HUES64 (cell line): Measurements from ENCODE around the gene ITGB3.
"Not testable (repeated sequence)": the region's sequence is repeated elsewhere in the genome, so short reads cannot be mapped to it uniquely, and the experiment has no call there.

Source experiments
- H3K27ac ChIP-seq: 2 replicates; pipeline ENCODE4 v1.7.0; 2013; ENCODE audit warnings: low read depth, low read length, inconsistent platforms
- H3K27me3 ChIP-seq: 2 replicates; pipeline ENCODE4 v1.6.1; 2013; ENCODE audit warnings: mild to moderate bottlenecking, low read length; ENCODE audit not compliant: insufficient read depth
- H3K36me3 ChIP-seq: 2 replicates; pipeline ENCODE4 v1.6.1; 2013; ENCODE audit warnings: mild to moderate bottlenecking, low read length; ENCODE audit not compliant: insufficient read depth
- H3K4me1 ChIP-seq: 2 replicates; pipeline ENCODE4 v1.6.1; 2013; ENCODE audit warnings: mild to moderate bottlenecking, low read length, moderate library complexity; ENCODE audit not compliant: insufficient read depth
- H3K4me3 ChIP-seq: 2 replicates; pipeline ENCODE4 v1.5.1; 2013; ENCODE audit warnings: mild to moderate bottlenecking, low read length, moderate library complexity
- H3K9ac ChIP-seq: 2 replicates; pipeline ENCODE4 v1.6.1; 2013; ENCODE audit warnings: mild to moderate bottlenecking, low read depth, low read length
- H3K9me3 ChIP-seq: 2 replicates; pipeline ENCODE4 v1.6.1; 2013; ENCODE audit warnings: low read depth, low read length; ENCODE audit not compliant: insufficient read depth
- WGBS: fragments of 150-250, 120-280 bp; methylation state at CpG from one replicate; pipeline ENCODE4 v1.1.7; 2013; ENCODE audit warnings: missing lambda C conversion rate; 5-methylcytosine and 5-hydroxymethylcytosine counted together

ITGB3 gene

DNA sequence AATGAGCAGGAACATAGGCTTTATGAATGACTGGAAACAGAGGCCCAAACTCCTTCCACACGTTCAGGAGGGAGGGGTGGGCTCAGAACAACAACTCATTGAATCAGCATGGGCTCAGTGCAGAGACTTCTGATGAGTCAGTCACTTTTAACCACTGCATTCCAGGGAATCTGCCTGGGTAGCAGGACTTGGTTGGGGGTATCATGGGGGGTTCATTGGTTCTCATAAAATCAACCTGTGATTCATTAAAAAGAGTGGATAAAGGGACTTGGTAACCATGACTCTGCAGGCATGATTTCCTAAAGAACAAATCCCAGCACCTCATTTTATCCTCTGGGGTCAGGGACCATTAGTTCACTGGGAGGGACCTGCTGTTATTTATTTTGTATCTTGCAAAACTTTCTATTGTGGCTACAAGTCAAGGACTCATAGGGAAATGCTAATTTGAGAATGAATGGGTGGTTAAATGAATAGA is 13.8 kb downstream of the ITGB3 start:
- Histone ChIP-seq H3K9ac (no peak overlapping the region), H3K36me3 (no peaks in the 10 kb centered on the region), H3K4me1 (peaks cover 10% of the 10 kb centered on the region; the same call in 1 of the 2 replicates), H3K27ac (no peak overlapping the region), H3K27me3 (peaks cover 2% of the 10 kb centered on the region; the same call in 1 of the 2 replicates), H3K9me3 (peaks cover 4% of the 10 kb centered on the region), H3K4me3 (no peak overlapping the region)
- WGBS, result 39% methylated on average over 1 of the region's 1 CpG

DNA sequence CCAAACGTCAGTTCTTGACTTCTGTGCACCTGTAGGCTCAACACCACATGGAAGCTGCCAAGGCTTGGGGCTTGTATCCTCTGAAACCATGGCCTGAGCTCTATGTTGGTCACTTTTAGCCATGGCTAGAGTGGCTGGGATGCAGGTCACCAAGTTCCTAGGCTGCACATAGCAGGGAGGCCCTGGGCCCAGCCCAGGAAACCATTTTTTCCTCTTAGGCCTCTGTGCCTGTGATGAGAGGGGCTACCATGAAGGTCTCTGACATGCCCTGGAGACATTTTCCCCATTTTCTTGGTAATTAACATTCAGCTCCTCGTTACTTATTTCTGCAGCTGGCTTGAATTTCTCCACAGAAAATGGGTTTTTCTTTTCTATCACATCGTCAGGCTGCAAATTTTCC is 15.3 kb downstream of the ITGB3 start:
- not testable (repeated sequence) for H3K9me3 ChIP-seq, H3K27me3 ChIP-seq, H3K9ac ChIP-seq, H3K27ac ChIP-seq, H3K36me3 ChIP-seq, H3K4me3 ChIP-seq
- H3K4me1 ChIP-seq, result peaks cover 10% of the 10 kb centered on the region; the same call in 1 of the 2 replicates
- 90% methylated on average over 3 of the region's 3 CpGs for WGBS

DNA sequence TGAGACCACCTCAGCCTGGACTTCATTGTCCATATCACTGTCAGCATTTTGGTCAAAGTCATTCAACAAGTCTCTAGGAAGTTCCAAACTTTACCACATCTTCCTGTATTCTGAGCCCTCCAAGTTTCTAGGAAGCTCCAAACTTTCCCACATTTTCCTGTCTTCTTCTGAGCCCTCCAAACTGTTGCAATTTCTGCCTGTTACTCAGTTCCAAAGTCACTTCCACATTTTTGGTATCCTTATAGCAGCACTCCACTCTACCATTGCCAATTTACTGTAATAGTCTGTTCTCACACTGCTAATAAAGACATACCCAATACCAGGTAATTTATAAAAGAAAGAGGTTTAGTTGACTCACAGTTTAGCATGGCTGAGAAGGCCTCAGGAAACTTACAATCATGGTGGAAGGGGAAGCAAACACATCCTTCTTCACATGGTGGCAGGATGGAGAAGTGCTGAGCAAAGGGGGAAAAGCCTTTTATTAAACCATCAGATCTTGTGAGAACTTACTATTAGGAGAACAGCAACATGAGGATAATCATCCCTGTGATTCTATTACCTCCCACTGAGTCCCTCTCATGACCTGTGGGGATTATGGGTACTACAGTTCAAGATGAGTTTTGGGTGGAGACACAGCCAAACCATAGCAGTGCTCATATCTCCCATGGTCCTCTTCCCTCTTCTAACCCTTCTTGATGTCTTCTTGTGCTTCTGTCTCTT is 16.1 kb downstream of the ITGB3 start:
- not testable (repeated sequence) for H3K9me3 ChIP-seq, H3K4me3 ChIP-seq, H3K27me3 ChIP-seq, H3K36me3 ChIP-seq, H3K27ac ChIP-seq, H3K9ac ChIP-seq
- peaks cover 13% of the 10 kb centered on the region for H3K4me1 ChIP-seq

GRCh38 chr17:47270946-47271705 is 17.5 kb downstream of the ITGB3 start:
- Histone ChIP-seq H3K27me3 (no peaks in the 10 kb centered on the region), H3K9ac (no peak overlapping the region), H3K27ac (no peak overlapping the region), H3K9me3 (peaks cover 4% of the 10 kb centered on the region), H3K4me1 (peaks cover 27% of the 10 kb centered on the region), H3K36me3 (no peaks in the 10 kb centered on the region), H3K4me3 (no peak overlapping the region)
- 84% methylated on average over 2 of the region's 2 CpGs for WGBS

DNA sequence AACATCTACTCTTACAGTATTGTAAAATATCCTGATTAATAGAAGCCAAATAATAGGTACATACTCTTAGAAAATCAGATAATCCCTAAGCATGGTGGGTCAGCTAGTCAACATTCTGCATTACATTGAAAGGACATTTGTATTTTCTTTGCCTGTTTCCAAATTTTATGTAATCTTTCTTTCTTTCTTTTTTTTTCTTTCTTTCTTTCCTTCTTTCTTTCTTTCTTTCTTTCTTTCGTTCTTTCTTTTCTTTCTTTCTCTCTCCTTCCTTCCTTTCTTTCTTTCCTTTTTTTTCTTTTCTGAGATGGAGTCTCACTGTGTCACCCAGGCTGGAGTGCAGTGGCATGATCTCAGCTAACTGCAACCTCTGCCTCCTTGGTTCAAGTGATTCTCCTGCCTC is 18.9 kb downstream of the ITGB3 start:
- Histone ChIP-seq H3K27ac (no peak overlapping the region), H3K36me3 (no peaks in the 10 kb centered on the region), H3K9me3 (peaks cover 4% of the 10 kb centered on the region), H3K9ac (no peak overlapping the region), H3K27me3 (no peaks in the 10 kb centered on the region), H3K4me1 (peaks cover 30% of the 10 kb centered on the region), H3K4me3 (no peak overlapping the region)
- WGBS, result 85% methylated on average over 1 of the region's 1 CpG

DNA sequence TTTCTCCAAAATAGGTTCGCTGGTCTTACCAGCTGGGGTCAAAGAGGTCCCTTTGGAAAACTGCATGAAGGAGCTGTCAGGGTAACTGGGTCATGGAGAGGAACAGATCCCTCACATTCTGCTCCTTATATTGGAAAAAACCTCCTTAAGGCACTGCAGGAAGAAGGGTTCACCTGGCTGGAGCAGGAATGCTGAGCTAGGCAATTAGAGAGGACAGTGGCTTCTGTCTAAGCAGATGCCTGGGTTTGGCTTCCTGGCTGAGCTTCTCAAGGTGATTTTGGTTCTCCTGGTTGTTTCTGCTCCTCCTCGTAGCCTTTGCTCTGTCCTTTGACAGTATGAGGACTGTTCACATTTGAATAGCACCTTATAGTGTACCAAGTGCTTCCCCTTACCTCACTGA is 19.6 kb downstream of the ITGB3 start:
- Histone ChIP-seq H3K4me3 (no peak overlapping the region), H3K27me3 (no peaks in the 10 kb centered on the region), H3K27ac (no peak overlapping the region), H3K9ac (no peak overlapping the region), H3K9me3 (peaks cover 4% of the 10 kb centered on the region), H3K36me3 (no peaks in the 10 kb centered on the region), H3K4me1 (peaks cover 29% of the 10 kb centered on the region)
- WGBS, result 91% methylated on average over 2 of the region's 2 CpGs

DNA sequence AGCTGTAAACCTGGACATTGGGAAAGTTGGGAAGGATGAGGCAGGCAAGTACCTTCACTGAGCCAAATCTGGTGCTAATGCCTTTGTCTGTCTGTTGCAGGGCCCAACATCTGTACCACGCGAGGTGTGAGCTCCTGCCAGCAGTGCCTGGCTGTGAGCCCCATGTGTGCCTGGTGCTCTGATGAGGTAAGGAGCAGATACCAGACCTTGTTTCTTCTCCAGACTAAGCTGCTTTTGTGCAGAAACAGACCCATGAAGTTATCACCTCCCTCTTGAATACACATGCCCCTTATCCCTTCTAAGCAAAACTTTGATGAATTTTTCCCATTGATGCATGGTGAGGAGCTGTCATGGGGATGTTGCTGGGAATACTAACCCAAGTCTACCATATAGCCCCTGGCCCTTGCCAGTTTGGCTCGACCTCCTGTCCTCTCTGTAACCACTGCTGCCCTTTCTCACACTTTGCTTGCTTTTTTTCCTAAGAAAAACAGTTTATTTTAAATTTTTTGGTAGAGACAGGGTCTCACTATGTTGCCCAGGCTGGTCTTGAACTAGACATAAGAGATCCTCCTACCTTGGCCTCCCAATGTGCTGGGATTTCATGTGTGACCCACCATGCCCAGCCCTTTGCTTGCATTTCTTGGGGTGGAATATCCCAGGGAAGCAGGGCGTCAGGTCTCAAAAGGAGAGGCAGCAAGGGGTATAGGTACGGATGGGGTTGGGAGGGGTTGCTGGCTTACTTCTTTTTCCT is 20.9 kb downstream of the ITGB3 start:
- 84% methylated on average over 5 of the region's 5 CpGs for WGBS
- H3K4me1 ChIP-seq, result peaks cover 36% of the 10 kb centered on the region
- no peaks in the 10 kb centered on the region for H3K9me3 ChIP-seq
- H3K27me3 ChIP-seq, result no peaks in the 10 kb centered on the region
- H3K36me3 ChIP-seq, result no peaks in the 10 kb centered on the region
- no peak overlapping the region for H3K4me3 ChIP-seq
- H3K27ac ChIP-seq, result peak overlapping the region; percentile 79
- H3K9ac ChIP-seq, result peak overlapping the region; percentile 54; the same call in 1 of the 2 replicates

- H3K27ac ChIP-seq, result peak overlapping the region; percentile 79
These were observed 21.8 kb downstream of the ITGB3 start for GRCh38 chr17:47275245-47275984.

DNA sequence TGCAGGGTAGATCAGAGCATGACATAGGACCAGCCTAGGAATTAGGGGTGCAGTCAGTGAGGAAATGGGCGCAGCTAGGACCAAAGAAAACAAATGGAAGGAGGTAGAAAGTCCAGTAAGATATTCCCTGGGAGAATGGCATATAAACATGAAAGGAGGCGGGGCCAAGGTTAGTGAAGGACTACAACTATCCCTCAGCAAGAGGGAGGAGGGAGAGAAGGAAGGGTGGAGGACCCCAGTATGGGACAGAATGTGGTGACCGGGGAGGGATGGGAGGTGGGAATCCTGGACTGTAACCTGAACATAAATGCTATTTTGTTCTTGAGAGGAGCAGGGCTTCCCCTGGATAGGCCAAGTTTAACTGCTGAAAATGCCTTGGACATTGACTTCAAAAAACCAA is 22.8 kb downstream of the ITGB3 start:
- H3K9me3 ChIP-seq, result no peaks in the 10 kb centered on the region
- peak overlapping the region; percentile 79 for H3K27ac ChIP-seq
- H3K36me3 ChIP-seq, result no peaks in the 10 kb centered on the region
- H3K4me3 ChIP-seq, result no peak overlapping the region
- 84% methylated on average over 3 of the region's 3 CpGs for WGBS
- no peaks in the 10 kb centered on the region for H3K27me3 ChIP-seq
- H3K4me1 ChIP-seq, result peaks cover 38% of the 10 kb centered on the region
- H3K9ac ChIP-seq, result no peak overlapping the region

More at GRCh38 chr17:47275245-47275984, 21.8 kb downstream of the ITGB3 start:
- H3K9ac ChIP-seq, result peak overlapping the region; percentile 54
- H3K9me3 ChIP-seq, result no peaks in the 10 kb centered on the region
- H3K36me3 ChIP-seq, result no peaks in the 10 kb centered on the region
- WGBS, result 5% methylated on average over 13 of the region's 13 CpGs
- peak overlapping the region; percentile 24 for H3K4me3 ChIP-seq
- no peaks in the 10 kb centered on the region for H3K27me3 ChIP-seq
- peaks cover 38% of the 10 kb centered on the region for H3K4me1 ChIP-seq

DNA sequence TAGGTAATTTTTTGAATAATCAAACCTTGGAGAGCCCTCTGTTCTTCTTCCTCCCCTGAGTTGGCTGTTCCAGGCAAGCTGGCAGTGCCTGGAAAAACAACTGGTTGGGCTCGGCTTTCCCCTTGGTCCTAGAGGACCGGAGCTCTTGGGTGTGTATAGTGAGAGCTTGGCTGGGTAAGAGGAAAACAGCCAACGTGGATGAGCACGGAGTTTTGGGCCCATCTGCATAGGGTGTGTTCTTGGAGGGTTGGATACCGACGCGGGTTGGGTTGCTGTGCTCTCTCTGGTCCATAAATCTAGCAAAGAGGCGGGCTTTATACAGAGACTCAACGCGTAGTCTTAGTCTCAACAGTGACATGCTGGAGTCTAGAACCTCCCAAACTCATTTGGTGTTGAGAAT is 23.2 kb downstream of the ITGB3 start:
- 39% methylated on average over 10 of the region's 10 CpGs for WGBS
- H3K36me3 ChIP-seq, result no peaks in the 10 kb centered on the region
- peaks cover 38% of the 10 kb centered on the region for H3K4me1 ChIP-seq
- no peaks in the 10 kb centered on the region for H3K9me3 ChIP-seq
- H3K4me3 ChIP-seq, result no peak overlapping the region
- no peak overlapping the region for H3K9ac ChIP-seq
- H3K27me3 ChIP-seq, result no peaks in the 10 kb centered on the region
- no peak overlapping the region; the same call in 1 of the 2 replicates for H3K27ac ChIP-seq
